Measurements from ENCODE around the gene PRR23E. TPM values are rescaled to one million over a fixed set of nuclear protein-coding genes. Genes with fewer than 3 reads are reported as not detected.

The PRR23E gene
- total RNA-seq, 1 donor, result not detected

- H3K4me3 ChIP-seq (ENCODE audit: low read depth, low read length), result no peak overlapping the region
- TF ChIP-seq, protein P1, sequence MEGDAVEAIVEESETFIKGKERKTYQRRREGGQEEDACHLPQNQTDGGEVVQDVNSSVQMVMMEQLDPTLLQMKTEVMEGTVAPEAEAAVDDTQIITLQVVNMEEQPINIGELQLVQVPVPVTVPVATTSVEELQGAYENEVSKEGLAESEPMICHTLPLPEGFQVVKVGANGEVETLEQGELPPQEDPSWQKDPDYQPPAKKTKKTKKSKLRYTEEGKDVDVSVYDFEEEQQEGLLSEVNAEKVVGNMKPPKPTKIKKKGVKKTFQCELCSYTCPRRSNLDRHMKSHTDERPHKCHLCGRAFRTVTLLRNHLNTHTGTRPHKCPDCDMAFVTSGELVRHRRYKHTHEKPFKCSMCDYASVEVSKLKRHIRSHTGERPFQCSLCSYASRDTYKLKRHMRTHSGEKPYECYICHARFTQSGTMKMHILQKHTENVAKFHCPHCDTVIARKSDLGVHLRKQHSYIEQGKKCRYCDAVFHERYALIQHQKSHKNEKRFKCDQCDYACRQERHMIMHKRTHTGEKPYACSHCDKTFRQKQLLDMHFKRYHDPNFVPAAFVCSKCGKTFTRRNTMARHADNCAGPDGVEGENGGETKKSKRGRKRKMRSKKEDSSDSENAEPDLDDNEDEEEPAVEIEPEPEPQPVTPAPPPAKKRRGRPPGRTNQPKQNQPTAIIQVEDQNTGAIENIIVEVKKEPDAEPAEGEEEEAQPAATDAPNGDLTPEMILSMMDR (IDR thresholded peaks at IDR 0.05; ENCODE audit: insufficient read depth, low read depth, low read length), result no peak
- no peak for DNase-seq (ENCODE audit: low read depth)
These were observed 4.6 kb downstream of the PRR23E start for GRCh38 chr3:127197300-127198189.

DNA sequence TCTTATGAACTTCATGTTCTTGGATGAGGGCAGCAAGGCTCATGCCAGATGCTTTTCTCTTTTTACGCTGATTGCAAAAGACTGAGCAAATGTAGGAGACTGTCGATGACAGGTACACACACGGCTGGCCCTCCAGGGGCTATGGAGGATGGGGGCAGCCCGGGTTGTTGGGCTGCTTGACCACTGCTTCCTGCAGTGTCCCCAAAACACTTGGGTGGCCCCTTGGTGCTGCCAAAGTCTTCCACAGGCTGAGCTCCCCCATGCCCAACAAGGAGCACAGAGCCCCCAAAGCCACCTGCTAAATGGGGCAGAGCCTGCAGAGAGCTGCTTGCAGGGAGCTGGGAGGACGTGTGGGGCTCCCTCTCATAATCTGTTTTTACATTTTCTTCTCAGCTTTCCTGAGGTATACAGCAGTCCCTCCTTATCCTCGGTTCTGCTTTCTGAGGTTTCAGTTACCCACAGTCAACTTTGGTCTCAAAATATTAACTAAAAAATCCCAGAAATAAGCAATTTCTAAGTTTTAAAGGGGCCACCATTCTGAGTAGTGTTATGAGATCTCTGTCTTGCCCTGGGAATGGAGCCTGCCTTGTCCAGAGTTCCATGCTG, 7.3 kb downstream of the PRR23E start:
- TF ChIP-seq, protein P1 (IDR thresholded peaks at IDR 0.05; ENCODE audit: insufficient read depth, low read depth, low read length), result no peak
- H3K4me3 ChIP-seq (ENCODE audit: low read depth, low read length), result no peak overlapping the region
- no peak for DNase-seq (ENCODE audit: low read depth)

- TF ChIP-seq, protein P1 (IDR thresholded peaks at IDR 0.05; ENCODE audit: insufficient read depth, low read depth, low read length), result no peak
- H3K4me3 ChIP-seq (ENCODE audit: low read depth, low read length), result no peak overlapping the region
- no peak for DNase-seq (ENCODE audit: low read depth)
These were observed 10.1 kb downstream of the PRR23E start for GRCh38 chr3:127203024-127203423.

DNA sequence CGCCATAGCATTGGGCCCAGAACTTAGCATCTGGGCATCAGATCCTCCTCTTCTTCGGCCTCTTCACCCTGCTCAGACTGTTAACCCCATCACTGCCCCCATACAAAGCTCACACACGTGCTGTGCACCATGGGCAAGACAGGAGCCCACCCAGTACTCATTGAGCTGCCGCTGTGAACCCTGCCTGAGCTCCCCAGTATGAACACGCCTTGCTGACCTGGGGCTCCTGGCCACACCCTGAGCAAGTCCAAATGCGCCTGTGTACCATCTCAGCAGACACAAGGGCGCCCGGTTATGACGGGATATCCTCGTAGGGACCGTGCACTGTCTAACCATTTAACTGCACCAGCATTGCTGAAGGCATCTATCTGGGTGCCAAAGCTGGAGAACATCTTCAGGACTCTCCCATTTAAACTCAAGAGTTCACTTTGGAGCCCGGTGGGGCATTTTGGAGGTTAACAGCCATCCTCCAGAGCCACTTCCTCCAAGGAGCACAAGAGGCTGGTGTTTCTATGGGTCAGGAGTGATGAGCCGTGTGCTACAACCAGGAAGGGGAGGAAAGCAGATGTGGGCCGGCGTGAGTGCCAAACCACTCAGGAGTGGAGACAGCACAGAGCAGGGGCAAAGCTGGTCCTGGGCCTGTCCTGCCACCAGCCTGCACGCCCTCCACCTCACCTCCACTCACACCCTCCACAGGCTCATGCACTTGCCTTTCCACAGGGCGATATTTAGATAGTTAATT, 12.1 kb downstream of the PRR23E start:
- DNase-seq (ENCODE audit: low read depth), result no peak
- TF ChIP-seq, protein P1 (IDR thresholded peaks at IDR 0.05; ENCODE audit: insufficient read depth, low read depth, low read length), result no peak
- H3K4me3 ChIP-seq (ENCODE audit: low read depth, low read length), result no peak overlapping the region

GRCh38 chr3:127206154-127206553, 13.2 kb downstream of the PRR23E start:
- no peak overlapping the region for H3K4me3 ChIP-seq (ENCODE audit: low read depth, low read length)
- TF ChIP-seq, protein P1 (IDR thresholded peaks at IDR 0.05; ENCODE audit: insufficient read depth, low read depth, low read length), result no peak
- no peak for DNase-seq (ENCODE audit: low read depth)

- no peak for DNase-seq (ENCODE audit: low read depth)
- TF ChIP-seq, protein P1 (IDR thresholded peaks at IDR 0.05; ENCODE audit: insufficient read depth, low read depth, low read length), result no peak
- no peak overlapping the region for H3K4me3 ChIP-seq (ENCODE audit: low read depth, low read length)
These were observed 13.9 kb downstream of the PRR23E start for GRCh38 chr3:127206611-127207516.

Data from fibroblast of villous mesenchyme (primary cell).